NCI-H1417 treated with DMSO at 0.1 percent for 48 hours (cell line): ENCODE results near the gene KDELR1.

ENCODE experiments used
- DNase-seq: peaks from one replicate; lab custom pipeline; 2025; lab: John Stamatoyannopoulos, UW

KDELR1 gene

DNA sequence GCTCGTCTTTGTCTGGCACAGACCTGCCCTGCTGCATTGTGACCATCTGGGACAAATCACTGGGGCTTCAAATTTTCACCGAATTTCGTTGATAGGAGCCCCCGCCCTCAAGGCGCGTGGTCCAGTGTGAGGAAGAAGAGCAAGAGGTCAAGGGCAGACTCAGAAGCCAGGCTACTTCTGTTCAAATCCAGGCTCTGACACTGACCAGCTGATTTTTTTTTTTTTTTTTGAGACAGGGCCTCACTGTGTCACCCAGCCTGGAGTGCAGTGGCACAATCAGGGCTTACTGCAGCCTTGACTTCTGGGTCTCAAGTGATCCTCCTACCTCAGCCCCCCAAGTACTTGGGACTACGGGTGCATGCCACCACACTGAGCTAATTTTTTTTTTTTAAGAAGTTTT, 20.0 kb downstream of the KDELR1 start:
- DNase-seq = no peak

DNA sequence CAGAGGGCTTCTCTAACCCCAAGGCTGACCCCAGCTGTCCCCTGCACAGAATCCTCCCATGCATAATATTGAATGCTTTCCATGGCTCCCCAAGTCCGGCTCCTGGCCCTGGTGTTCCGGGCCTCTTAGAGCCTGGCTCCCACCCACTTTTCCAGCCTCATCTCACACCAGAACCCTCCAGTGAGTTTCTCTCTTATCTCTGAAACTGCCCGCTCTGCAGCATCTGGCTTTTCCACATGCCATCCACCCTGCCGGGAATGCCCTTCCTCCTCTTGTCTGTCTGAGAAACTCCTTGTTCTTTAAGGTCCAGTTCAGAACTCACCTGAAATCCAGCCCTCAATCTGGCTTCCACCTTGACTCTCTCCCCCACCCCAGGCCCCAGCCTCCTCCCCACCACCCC, 20.4 kb downstream of the KDELR1 start:
- no peak for DNase-seq

- no peak for DNase-seq
These were observed 22.4 kb downstream of the KDELR1 start for GRCh38 chr19:48368936-48369335.

DNA sequence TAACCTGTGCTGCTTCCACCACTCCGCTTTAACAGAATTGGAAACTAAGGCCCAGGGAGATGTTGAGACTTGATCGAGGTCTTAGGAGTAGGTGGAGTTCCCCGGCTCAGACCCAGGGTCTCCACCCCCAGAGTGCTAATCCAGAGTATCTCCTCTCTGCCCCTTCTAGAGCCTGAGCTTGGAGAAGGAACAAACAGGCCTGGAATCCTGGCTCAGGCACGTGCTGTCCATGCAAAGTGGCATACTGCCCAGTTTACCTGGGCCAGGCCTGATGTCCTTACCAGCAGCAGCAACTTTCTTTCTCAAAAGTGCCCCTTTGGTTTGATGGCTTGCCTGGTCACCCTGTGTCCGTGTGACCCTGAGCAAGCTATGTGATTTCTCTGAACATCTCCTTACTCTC, 23.5 kb downstream of the KDELR1 start:
- no peak for DNase-seq

- DNase-seq = no peak
These were observed 25.7 kb downstream of the KDELR1 start for GRCh38 chr19:48365602-48366001.

- no peak for DNase-seq
These were observed 26.6 kb downstream of the KDELR1 start for GRCh38 chr19:48364598-48365348.

- DNase-seq = peak; percentile 96
These were observed 27.3 kb downstream of the KDELR1 start, which contains the start of the genes SYNGR4 and TMEM143 for GRCh38 chr19:48363810-48364597. Gene SYNGR4, plus strand, starts transcription at chr19:48364367. Its CDS starts 1,476 bp downstream, at chr19:48365843. Gene TMEM143, minus strand, starts transcription at chr19:48363940. Its CDS starts 20 bp downstream, at chr19:48363920.

- DNase-seq = no peak
These were observed 27.9 kb downstream of the KDELR1 start for GRCh38 chr19:48363500-48363809.

- DNase-seq = peak; percentile 24
These were observed 28.4 kb downstream of the KDELR1 start for GRCh38 chr19:48362716-48363499.

DNA sequence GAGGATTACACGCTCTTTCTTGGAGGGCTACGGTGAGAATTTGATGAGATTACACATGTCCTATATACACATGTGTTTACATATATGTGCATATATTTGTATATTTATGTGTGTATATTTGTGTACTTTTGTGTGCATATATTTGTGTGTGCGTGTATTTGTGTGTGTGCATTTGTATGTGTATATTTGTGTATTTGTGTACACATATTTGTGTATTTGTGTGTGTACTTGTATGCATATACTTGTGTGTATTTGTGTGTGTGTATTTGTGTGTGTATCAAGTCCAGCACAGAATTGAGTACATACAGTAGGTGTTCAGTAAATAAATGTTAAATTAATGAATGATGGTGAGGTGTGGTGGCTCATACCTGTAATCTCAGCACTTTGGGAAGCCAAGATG, 29.4 kb downstream of the KDELR1 start:
- DNase-seq = no peak

GRCh38 chr19:48359123-48359522, 32.2 kb downstream of the KDELR1 start:
- no peak for DNase-seq

DNA sequence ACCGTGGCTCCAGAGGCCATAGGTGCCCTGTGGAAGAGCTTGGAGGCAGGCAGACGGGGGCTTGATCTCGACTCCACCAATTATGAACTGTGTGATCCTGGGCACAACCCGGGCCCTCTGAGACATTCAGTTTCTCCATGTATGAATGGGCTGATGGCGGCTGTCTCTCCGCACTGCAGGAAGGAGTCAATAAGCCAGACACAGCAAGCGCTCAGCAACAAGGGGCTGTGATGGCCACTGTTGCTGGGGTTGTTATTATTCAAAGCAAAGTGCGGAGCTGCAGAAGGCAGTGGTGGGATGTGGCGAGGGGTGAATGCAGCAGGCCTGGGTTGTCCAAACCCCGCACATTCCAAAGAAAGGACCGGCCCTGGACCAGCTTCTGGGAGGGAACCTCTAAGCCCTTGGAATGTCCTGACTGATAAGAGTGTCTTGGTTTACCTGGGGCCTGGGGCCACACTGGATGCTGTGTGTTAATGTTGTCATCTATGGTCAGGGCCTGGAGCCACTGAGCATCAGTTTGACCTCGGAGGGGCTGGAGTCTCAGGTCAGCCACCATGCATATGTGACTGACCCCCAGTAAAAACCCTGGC, 35.9 kb downstream of the KDELR1 start:
- no peak for DNase-seq

DNA sequence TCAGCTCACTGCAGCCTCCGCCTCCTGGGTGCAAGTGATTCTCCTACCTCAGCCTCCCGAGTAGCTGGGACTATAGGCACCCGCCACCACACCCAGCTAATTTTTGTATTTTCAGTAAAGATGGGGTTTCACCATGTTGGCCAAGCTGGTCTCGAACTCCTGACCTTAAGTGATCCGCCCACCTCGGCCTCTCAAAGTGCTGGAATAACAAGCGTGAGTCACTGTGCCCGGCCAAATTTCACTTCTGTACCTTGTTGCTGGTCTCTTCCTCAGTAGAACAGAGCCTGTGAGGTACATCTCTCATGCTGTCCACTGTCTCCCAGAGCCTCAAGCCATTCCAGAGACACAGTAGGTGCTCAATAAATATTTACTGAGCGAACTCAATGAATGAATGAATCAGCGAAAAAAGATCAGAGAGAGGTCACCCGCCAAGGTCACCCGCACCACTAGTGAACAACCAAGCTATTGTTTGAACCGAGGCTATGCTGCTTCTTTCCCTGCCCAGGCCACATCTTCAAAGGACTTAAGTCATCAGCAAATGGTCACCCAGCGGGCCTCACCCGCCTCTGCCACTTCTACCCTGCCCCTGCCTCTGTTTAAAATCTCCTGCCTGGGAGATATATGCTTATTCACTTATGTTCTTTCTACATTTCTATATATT, 36.9 kb downstream of the KDELR1 start:
- DNase-seq = no peak

DNA sequence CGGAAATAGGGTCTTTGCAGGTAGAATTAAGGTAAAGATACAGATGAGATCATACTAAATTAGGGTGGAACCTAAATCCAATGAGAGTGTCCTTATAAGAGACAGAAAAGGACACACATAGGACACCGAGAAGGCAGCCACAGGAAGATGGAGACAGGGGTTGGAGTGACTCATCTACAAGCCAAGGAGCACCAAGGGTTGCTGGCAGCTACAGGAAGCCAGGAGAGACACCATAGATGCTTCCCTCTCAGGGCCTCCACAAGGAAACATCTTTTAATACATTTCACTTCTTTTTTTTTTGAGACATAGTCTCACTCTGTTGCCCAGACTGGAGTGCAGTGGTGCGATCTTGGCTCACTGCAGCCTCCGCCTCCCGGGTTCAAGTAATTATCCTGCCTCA, 37.7 kb downstream of the KDELR1 start:
- DNase-seq = no peak

GRCh38 chr19:48351341-48351752, 40.0 kb downstream of the KDELR1 start:
- no peak for DNase-seq

- no peak for DNase-seq
These were observed 40.5 kb downstream of the KDELR1 start for GRCh38 chr19:48350856-48351255.

GRCh38 chr19:48348737-48349136, 42.6 kb downstream of the KDELR1 start:
- DNase-seq = no peak

DNA sequence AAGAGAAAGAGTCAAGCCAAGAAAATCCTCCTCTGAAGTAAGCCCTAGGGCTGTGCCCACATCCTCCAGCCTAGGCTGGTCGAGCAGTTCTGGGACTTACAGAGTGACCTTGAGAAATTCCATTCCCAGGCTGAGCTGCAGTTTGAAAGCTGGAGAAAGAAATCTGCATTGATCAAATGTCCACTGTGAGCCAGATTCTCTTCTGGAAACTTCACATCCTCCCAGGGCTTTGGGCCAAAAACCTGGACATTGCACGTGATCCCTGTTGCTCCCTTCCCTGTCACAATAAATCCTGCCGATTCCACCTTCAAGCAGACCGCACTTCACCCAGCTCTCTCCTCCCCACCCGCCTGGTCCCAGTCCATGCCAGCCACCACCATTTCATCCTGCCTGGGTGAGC, 43.3 kb downstream of the KDELR1 start:
- no peak for DNase-seq

DNA sequence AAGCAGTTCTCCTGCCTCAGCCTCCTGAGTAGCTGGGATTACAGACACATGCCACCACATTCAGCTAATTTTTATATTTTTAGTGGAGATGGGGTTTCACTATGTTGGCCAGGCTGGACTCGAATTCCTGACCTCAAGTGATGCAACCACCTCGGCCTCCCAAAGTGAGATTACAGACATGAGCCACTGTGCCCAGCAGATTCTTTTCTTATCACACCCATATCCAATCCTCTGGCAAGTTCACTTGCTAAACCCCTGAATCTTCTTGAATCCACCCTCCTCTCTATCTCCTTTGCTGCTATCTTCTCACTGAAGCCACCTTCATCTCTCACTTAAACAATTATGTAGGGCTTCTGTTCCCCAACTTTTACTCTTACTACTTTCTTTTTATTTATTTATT, 45.2 kb downstream of the KDELR1 start:
- no peak for DNase-seq

GRCh38 chr19:48344892-48345291, 46.5 kb downstream of the KDELR1 start:
- no peak for DNase-seq

DNA sequence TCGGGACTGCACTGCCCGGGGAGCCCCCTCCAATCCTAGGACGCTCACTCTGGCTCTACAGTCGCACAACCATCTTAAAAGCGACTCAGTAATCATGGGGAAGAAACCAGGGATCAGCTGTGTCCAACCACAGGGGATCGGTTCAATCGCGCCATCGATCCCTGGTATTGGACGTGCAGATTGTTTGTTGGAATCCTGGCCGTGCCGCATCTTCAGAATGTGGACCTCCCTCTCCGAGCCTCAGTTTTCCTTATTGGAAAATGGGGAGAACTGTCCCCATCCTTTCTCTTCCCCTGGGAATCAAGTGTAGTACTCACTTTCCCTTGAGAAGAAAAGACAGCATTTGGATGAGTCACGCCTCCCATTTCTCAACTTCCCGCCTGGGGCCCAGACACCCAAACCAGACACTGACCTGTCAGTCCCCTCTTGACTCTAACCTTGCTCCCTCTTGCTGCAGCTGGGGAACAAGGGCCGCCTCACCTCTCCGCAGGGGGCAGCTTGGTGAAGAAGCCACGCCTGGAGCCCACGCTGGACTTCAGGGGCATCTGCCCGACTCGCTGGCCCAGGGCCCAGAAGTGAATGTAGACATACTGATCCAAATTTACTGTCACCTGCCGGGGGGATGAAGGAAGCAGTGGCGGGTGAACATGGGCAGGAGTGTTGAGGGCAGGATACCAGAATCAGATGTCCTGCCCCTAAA, 48.4 kb downstream of the KDELR1 start:
- no peak for DNase-seq
